K562 (cell line): ENCODE measurements around the gene MAMDC4. TPM values are rescaled to one million over a fixed set of nuclear protein-coding genes. Genes with fewer than 3 reads are reported as not detected.
A peak's percentile ranks its signal among the peaks of the same experiment; 100 is the strongest.

Experiments
- CBFA2T2 ChIP-seq: fragments of 450-650 bp; conservative IDR thresholded peaks from 2 replicates; pipeline ENCODE4 v1.6.1; 2017; ENCODE audit warnings: mild to moderate bottlenecking
- ETV5 ChIP-seq: sonication (generic); formaldehyde crosslinking; IDR thresholded peaks from 2 replicates; pipeline ENCODE4 v1.4.0; 2020; ENCODE audit warnings: low read depth, mild to moderate bottlenecking, missing genetic modification reagents
- FOXA3 ChIP-seq, 2 experiments: fragments of 450-650 bp in 1 of 2; sonication (generic) in 1 of 2; formaldehyde crosslinking; IDR thresholded peaks in 1 of 2; conservative IDR thresholded peaks in 1 of 2; 2 replicates each; pipeline versions ENCODE4 v1.4.0 to v1.8.0; 2020 to 2022; ENCODE audit warnings: mild to moderate bottlenecking in 2 of 2, missing genetic modification reagents in 1 of 2
- GABPB1 ChIP-seq: sonication (generic); formaldehyde crosslinking; IDR thresholded peaks from 2 replicates; pipeline ENCODE4 v1.8.0; 2022; ENCODE audit warnings: mild to moderate bottlenecking, missing genetic modification reagents
- HDGF ChIP-seq: fragments of 450-650 bp; IDR thresholded peaks from 2 replicates; pipeline ENCODE4 v1.6.1; 2016
- KDM1A ChIP-seq, 2 experiments: fragments of 450-650 bp; IDR thresholded peaks; 2 replicates each; pipeline ENCODE4 v1.6.1; 2016; ENCODE audit warnings: mild to moderate bottlenecking in 2 of 2
- RAD21 ChIP-seq, 2 experiments: fragments of 250-450 bp in 1 of 2; fragments of 450-650 bp in 1 of 2; sonication (Bioruptor Pico) in 1 of 2; formaldehyde crosslinking in 1 of 2; IDR thresholded peaks in 1 of 2; conservative IDR thresholded peaks in 1 of 2; 2 replicates each; pipeline versions ENCODE4 v1.4.0 to v1.8.0; 2020 to 2022; ENCODE audit warnings: mild to moderate bottlenecking in 2 of 2, moderate library complexity in 1 of 2
- ZNF444 ChIP-seq: fragments of 250-450 bp; sonication (Bioruptor Pico); IDR thresholded peaks from 2 replicates; pipeline ENCODE4 v1.4.0; 2020; ENCODE audit warnings: mild to moderate bottlenecking, moderate library complexity
- ZNF717 ChIP-seq: fragments of 250-450 bp; sonication (Bioruptor Pico); IDR thresholded peaks from 2 replicates; pipeline ENCODE4 v1.5.0; 2021
- polyA plus RNA-seq, 8 experiments: library from polyadenylated mRNA; depleted of rRNA in 4 of 8; stranded (reverse) in 5 of 8; unstranded in 3 of 8; fragments of >200 nt; fragmentation: Nextera tagmentation in 2 of 8; fragmentation: Illumina TruSeq in 1 of 8; extraction: Ambion mirVana in 2 of 8; extraction: Trizol in 1 of 8; gene quantifications; 2 replicates each; pipeline versions ENCODE4 v1.2.1 to v1.2.3, GENCODE V29; 2011 to 2014; ENCODE audit warnings: inconsistent platforms in 1 of 8, missing spikeins in 1 of 8
- total RNA-seq, 7 experiments: library from RNA; depleted of rRNA in 6 of 7; stranded (reverse); fragments of >200 nt in 6 of 7; fragmentation: Illumina TruSeq in 2 of 7; extraction: Trizol in 2 of 7; gene quantifications; 2 replicates each; pipeline versions ENCODE4 v1.2.1 to v1.2.3, GENCODE V29; 2011 to 2021; ENCODE audit warnings: low replicate concordance in 1 of 7
- TF ChIP-seq, protein P1 (sequence below): sonication (generic); formaldehyde crosslinking; IDR thresholded peaks from 2 replicates; pipeline ENCODE4 v1.8.0; 2023; ENCODE audit warnings: mild to moderate bottlenecking, missing genetic modification reagents

MAMDC4 gene
- total and polyA plus RNA-seq, 9 of the 15 experiments (the other 6 are each of a cell fraction or from before 2014, with no cell fraction given), result 0.03 to 10.8 (median 1.5) TPM

GRCh38 chr9:136875155-136875554, 23.0 kb downstream of the MAMDC4 start (continued):
- TF ChIP-seq, protein P1, sequence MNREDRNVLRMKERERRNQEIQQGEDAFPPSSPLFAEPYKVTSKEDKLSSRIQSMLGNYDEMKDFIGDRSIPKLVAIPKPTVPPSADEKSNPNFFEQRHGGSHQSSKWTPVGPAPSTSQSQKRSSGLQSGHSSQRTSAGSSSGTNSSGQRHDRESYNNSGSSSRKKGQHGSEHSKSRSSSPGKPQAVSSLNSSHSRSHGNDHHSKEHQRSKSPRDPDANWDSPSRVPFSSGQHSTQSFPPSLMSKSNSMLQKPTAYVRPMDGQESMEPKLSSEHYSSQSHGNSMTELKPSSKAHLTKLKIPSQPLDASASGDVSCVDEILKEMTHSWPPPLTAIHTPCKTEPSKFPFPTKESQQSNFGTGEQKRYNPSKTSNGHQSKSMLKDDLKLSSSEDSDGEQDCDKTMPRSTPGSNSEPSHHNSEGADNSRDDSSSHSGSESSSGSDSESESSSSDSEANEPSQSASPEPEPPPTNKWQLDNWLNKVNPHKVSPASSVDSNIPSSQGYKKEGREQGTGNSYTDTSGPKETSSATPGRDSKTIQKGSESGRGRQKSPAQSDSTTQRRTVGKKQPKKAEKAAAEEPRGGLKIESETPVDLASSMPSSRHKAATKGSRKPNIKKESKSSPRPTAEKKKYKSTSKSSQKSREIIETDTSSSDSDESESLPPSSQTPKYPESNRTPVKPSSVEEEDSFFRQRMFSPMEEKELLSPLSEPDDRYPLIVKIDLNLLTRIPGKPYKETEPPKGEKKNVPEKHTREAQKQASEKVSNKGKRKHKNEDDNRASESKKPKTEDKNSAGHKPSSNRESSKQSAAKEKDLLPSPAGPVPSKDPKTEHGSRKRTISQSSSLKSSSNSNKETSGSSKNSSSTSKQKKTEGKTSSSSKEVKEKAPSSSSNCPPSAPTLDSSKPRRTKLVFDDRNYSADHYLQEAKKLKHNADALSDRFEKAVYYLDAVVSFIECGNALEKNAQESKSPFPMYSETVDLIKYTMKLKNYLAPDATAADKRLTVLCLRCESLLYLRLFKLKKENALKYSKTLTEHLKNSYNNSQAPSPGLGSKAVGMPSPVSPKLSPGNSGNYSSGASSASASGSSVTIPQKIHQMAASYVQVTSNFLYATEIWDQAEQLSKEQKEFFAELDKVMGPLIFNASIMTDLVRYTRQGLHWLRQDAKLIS (CRISPR knock-in tag), result no peak
- TF ChIP-seq FOXA3 (CRISPR knock-in tag; conservative IDR thresholded peaks at IDR 0.05 in 1 of 2, IDR thresholded peaks at IDR 0.05 in 1 of 2), result no peak
- no peak for TF ChIP-seq ZNF444 (CRISPR knock-in tag)
- TF ChIP-seq ETV5 (CRISPR knock-in tag), result no peak
- TF ChIP-seq CBFA2T2, result peak; percentile 85
- no peak for TF ChIP-seq RAD21 (CRISPR knock-in tag; conservative IDR thresholded peaks at IDR 0.05 in 1 of 2, IDR thresholded peaks at IDR 0.05 in 1 of 2)
- TF ChIP-seq HDGF, result no peak
- peak; percentile 92 to 93 for TF ChIP-seq KDM1A (IDR thresholded peaks at IDR 0.05)
- TF ChIP-seq ZNF717 (CRISPR knock-in tag), result no peak
- no peak for TF ChIP-seq GABPB1 (CRISPR knock-in tag)
- TF ChIP-seq, all 486 proteins: peak for 45
